ENCODE data around the gene DDX54.
"Not testable (repeated sequence)": the region's sequence is repeated elsewhere in the genome, so short reads cannot be mapped to it uniquely, and the experiment has no call there.

DDX54 gene

DNA sequence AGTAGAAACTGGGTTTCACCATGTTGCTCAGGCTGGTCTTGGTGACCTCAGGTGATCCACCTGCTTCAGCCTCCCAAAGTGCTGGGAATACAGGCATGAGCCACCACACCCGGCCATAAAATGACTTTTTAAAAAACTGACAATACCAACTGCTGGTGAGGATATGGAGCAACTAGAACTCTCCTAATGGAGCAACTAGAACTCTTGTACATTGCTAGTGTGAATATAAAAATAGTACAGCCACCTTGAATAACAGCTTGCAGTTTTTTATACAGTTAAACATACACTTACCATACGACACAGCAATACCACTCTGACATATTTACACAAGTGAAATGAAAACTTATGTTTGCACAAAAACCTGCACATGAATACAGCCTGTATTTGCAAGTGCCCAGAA lies 38.3 kb downstream of the DDX54 start:
- peaks cover 12% of the 10 kb centered on the region for H3K27me3 ChIP-seq (ENCODE audit: insufficient read depth, low read length)
- 0 out of 2 replicates have a peak, but pooled peaks cover 4% of the 10 kb centered on the region for H3K9me3 ChIP-seq (ENCODE audit: insufficient read depth, low read depth, low read length)
- no peak overlapping the region for H3K9ac ChIP-seq (ENCODE audit: low read depth, low read length)
- no peak overlapping the region for H3K27ac ChIP-seq (ENCODE audit: low read depth, low read length)
- peaks cover 10% of the 10 kb centered on the region; the same call in 1 of the 2 replicates for H3K4me1 ChIP-seq (ENCODE audit: insufficient read depth, low read length)
- no peaks in the 10 kb centered on the region for H3K36me3 ChIP-seq (ENCODE audit: insufficient read depth, low read length)
- WGBS: 86% methylated on average over 2 of the region's 2 CpGs
- H3K4me3 ChIP-seq (ENCODE audit: low read length): no peak overlapping the region

DNA sequence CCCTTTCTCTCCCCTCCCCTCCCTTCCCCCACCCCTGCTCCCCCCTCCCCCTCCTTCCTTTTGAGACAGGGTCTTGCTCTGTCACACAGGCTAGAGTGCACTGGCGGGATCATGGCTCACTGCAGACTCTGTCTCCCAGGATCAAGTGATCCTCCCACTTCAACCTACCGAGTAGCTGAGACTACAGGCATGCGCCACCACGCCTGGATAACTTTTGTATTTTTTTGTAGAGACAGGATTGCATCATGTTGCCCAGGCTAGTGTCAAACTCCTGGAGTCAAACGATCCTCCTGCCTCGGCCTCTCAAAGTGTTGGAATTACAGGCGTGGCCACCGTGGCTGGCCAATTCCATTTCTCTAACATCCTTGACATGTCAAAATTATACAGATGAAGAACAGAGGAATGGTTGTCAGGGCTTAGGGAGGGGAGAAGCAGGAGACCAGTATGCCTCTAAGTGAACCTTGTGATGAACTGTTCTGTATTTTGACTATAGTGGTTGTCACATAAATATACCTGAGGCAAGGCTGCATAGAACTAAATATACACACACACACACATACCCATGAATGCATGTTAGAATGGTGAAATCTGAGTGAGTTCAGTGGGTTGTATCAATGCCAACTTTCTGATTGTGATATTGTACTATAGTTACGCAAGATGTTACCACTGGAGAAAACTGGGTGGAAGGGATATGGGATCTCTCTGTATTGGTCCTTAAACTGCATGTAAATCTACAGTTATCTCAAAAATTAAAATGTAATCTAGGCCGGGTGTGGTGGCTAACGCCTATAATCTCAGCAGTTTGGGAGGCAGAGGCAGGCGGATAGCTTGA lies 39.3 kb downstream of the DDX54 start:
- WGBS: 83% methylated on average over 12 of the region's 12 CpGs
- Histone ChIP-seq H3K27me3 (ENCODE audit: insufficient read depth, low read length) (peaks cover 6% of the 10 kb centered on the region; the same call in 1 of the 2 replicates), H3K9ac (ENCODE audit: low read depth, low read length) (no peak overlapping the region), H3K4me1 (ENCODE audit: insufficient read depth, low read length) (peaks cover 10% of the 10 kb centered on the region; the same call in 1 of the 2 replicates), H3K36me3 (ENCODE audit: insufficient read depth, low read length) (no peaks in the 10 kb centered on the region), H3K27ac (ENCODE audit: low read depth, low read length) (no peak overlapping the region), H3K4me3 (ENCODE audit: low read length) (no peak overlapping the region), H3K9me3 (ENCODE audit: insufficient read depth, low read depth, low read length) (0 out of 2 replicates have a peak, but pooled peaks cover 4% of the 10 kb centered on the region)

DNA sequence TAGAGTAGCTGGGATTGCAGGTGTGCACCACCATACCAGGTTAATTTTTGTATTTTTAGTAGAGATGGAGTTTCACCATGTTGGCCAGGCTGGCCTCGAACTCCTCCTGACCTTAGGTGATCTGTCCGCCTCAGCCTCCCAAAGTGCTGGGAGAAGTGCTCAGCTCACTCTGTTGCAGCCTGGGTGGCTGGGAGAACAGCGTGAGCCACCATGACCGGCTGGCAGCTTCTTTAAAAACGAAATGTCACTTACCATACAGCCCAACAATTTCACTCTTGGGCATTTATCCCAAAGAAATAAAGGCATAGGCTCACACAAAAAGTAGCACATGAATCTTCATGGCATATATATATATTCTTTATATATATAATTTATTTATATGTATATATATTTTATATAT lies 40.5 kb downstream of the DDX54 start:
- H3K4me3 ChIP-seq (ENCODE audit: low read length): no peak overlapping the region
- no peak overlapping the region for H3K27ac ChIP-seq (ENCODE audit: low read depth, low read length)
- H3K4me1 ChIP-seq (ENCODE audit: insufficient read depth, low read length): peaks cover 6% of the 10 kb centered on the region; the same call in 1 of the 2 replicates
- 0 out of 2 replicates have a peak, but pooled peaks cover 4% of the 10 kb centered on the region for H3K9me3 ChIP-seq (ENCODE audit: insufficient read depth, low read depth, low read length)
- H3K9ac ChIP-seq (ENCODE audit: low read depth, low read length): no peak overlapping the region
- WGBS: 89% methylated on average over 5 of the region's 5 CpGs
- 0 out of 2 replicates have a peak, but pooled peaks cover under 1% of the 10 kb centered on the region for H3K27me3 ChIP-seq (ENCODE audit: insufficient read depth, low read length)
- H3K36me3 ChIP-seq (ENCODE audit: insufficient read depth, low read length): no peaks in the 10 kb centered on the region

DNA sequence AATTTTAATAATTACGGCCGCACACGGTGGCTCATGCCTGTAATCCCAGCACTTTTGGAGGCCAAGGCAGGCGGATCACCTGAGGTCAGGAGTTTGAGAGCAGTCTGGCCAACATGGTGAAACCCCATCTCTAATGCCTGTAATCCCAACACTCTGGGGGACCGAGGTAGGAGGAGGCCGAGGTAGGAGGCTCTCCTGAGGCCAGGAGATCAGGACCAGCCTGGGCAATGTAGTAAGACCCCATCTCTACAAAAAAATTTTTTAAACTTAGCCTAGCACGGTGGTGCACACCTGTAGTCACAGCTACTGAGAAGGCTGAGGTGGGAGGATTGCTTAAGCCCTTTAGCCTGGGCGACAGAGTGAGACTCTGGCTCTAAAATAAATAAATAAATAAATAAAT lies 41.3 kb downstream of the DDX54 start:
- Histone ChIP-seq H3K9ac (ENCODE audit: low read depth, low read length) (no peak overlapping the region), H3K27me3 (ENCODE audit: insufficient read depth, low read length) (no peaks in the 10 kb centered on the region), H3K9me3 (ENCODE audit: insufficient read depth, low read depth, low read length) (0 out of 2 replicates have a peak, but pooled peaks cover 4% of the 10 kb centered on the region), H3K36me3 (ENCODE audit: insufficient read depth, low read length) (no peaks in the 10 kb centered on the region), H3K4me1 (ENCODE audit: insufficient read depth, low read length) (no peaks in the 10 kb centered on the region), H3K4me3 (ENCODE audit: low read length) (no peak overlapping the region), H3K27ac (ENCODE audit: low read depth, low read length) (no peak overlapping the region)
- 97% methylated on average over 7 of the region's 8 CpGs for WGBS

GRCh38 chr12:113142886-113143332 lies 42.4 kb downstream of the DDX54 start:
- 87% methylated on average over 4 of the region's 5 CpGs for WGBS

DNA sequence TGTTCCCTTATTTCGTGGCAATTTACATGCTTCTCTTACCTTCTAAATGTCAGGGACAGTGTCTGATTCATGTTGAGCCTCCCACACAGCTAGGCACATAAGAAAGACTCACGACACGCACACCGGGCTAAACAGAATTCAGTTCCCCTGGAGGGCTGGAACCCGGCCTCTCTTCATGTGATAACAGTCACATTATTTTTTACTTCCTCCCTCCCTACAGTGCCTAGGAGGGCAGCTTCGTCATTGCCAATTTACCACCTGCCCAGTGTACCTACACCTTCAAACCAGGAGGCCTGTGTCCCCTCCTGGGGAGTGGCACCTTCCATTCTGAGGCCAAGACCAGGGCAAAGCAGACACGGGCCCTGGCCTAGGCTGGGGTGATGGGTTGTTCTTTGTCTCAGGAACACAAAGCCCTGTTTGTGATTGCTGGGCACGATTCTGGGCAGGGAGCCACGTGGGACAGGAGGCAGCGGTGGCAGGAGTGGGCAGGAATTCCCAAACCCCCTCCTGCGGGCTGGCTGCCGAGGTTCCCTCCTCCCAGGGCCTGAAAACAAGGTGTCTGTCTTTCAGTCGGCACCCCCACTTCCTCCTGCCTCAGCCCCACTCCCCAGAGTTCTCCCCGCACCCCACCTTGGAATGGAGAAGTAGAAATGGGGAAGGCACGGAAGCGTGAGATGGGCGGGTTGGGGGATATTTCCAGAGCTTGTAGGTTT lies 42.9 kb downstream of the DDX54 start:
- Histone ChIP-seq H3K9ac (ENCODE audit: low read depth, low read length) (no peak overlapping the region), H3K27me3 (ENCODE audit: insufficient read depth, low read length) (no peaks in the 10 kb centered on the region), H3K4me1 (ENCODE audit: insufficient read depth, low read length) (no peaks in the 10 kb centered on the region), H3K27ac (ENCODE audit: low read depth, low read length) (no peak overlapping the region), H3K4me3 (ENCODE audit: low read length) (no peak overlapping the region), H3K36me3 (ENCODE audit: insufficient read depth, low read length) (no peaks in the 10 kb centered on the region), H3K9me3 (ENCODE audit: insufficient read depth, low read depth, low read length) (0 out of 2 replicates have a peak, but pooled peaks cover 3% of the 10 kb centered on the region)
- 86% methylated on average over 17 of the region's 17 CpGs for WGBS

More at GRCh38 chr12:113142886-113143332, 42.4 kb downstream of the DDX54 start:
- H3K9ac ChIP-seq (ENCODE audit: low read depth, low read length): no peak overlapping the region
- H3K4me1 ChIP-seq (ENCODE audit: insufficient read depth, low read length): no peaks in the 10 kb centered on the region
- H3K9me3 ChIP-seq (ENCODE audit: insufficient read depth, low read depth, low read length): 0 out of 2 replicates have a peak, but pooled peaks cover 4% of the 10 kb centered on the region
- no peaks in the 10 kb centered on the region for H3K36me3 ChIP-seq (ENCODE audit: insufficient read depth, low read length)
- H3K4me3 ChIP-seq (ENCODE audit: low read length): no peak overlapping the region
- H3K27me3 ChIP-seq (ENCODE audit: insufficient read depth, low read length): no peaks in the 10 kb centered on the region
- H3K27ac ChIP-seq (ENCODE audit: low read depth, low read length): no peak overlapping the region

DNA sequence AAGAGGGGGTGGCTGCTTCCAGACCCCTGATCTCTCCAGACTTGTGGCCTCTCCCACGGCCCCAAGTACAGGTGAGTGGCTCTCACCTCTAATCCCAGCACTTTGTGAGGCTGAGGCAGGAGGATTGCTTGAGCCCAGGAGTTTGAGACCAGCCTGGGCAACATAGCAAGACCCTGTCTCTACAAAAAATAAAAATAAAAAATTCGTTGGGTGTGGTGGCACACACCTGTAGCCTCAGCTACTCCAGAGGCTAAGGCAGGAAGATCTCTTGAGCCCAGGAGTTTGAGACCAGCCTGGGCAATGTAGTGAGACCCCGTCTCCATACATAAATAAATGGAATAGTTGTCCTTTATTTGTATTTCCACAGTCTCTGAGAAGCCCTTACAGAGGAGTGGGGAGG lies 43.6 kb downstream of the DDX54 start:
- H3K4me3 ChIP-seq (ENCODE audit: low read length); H3K27me3 ChIP-seq (ENCODE audit: insufficient read depth, low read length); H3K4me1 ChIP-seq (ENCODE audit: insufficient read depth, low read length); H3K9ac ChIP-seq (ENCODE audit: low read depth, low read length); H3K9me3 ChIP-seq (ENCODE audit: insufficient read depth, low read depth, low read length); H3K36me3 ChIP-seq (ENCODE audit: insufficient read depth, low read length); H3K27ac ChIP-seq (ENCODE audit: low read depth, low read length): not testable (repeated sequence)
- 95% methylated on average over 3 of the region's 3 CpGs for WGBS

DNA sequence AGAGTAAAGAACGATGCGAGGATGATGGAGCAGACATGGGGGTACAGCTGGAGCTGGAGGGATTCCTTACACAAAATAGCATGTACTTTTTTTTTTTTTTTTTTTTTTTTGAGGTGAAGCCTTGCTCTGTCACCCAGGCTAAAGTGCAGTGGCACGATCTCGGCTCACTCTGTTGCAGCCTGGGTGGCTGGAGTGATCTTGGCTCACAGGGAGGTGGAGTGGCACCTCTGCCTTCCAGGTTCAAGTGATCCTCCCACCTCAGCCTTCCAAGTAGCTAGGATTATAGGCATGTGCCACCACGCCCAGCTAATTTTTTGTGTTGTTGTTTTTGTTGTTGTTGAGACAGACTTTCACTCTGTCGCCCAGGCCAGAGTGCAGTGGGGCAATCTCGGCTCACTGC lies 44.6 kb downstream of the DDX54 start:
- WGBS: 90% methylated on average over 5 of the region's 7 CpGs
- H3K27me3 ChIP-seq (ENCODE audit: insufficient read depth, low read length): peaks cover 8% of the 10 kb centered on the region

DNA sequence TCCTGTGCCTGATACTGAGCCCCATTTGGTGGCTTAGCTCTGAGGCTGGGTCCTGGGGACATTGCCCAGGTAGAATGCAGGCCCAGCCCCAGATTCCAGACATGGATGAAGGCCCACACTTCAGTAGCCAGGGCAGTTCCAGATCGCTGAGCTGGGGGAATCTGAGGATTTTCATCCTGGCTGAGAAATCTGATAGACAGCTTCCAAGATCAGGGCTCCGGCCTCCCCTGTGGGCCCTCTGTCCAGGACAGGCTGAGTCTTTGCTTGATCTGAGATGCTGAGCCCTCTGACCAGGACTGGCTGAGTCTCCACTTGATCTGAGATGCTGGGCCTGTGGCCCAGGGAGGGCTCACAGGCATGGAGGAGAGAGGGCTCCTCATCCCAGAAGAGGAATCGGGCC lies 46.5 kb downstream of the DDX54 start:
- H3K36me3 ChIP-seq (ENCODE audit: insufficient read depth, low read length): no peaks in the 10 kb centered on the region
- WGBS: 92% methylated on average over 3 of the region's 3 CpGs
- H3K9ac ChIP-seq (ENCODE audit: low read depth, low read length): no peak overlapping the region
- no peak overlapping the region for H3K4me3 ChIP-seq (ENCODE audit: low read length)
- no peaks in the 10 kb centered on the region for H3K9me3 ChIP-seq (ENCODE audit: insufficient read depth, low read depth, low read length)
- peaks cover 24% of the 10 kb centered on the region for H3K27me3 ChIP-seq (ENCODE audit: insufficient read depth, low read length)
- H3K27ac ChIP-seq (ENCODE audit: low read depth, low read length): no peak overlapping the region
- peaks cover 5% of the 10 kb centered on the region; the same call in 1 of the 2 replicates for H3K4me1 ChIP-seq (ENCODE audit: insufficient read depth, low read length)

More for the DNA sequence above, 44.6 kb downstream of the DDX54 start:
- Histone ChIP-seq H3K4me3 (ENCODE audit: low read length) (no peak overlapping the region), H3K9ac (ENCODE audit: low read depth, low read length) (no peak overlapping the region), H3K27ac (ENCODE audit: low read depth, low read length) (no peak overlapping the region), H3K4me1 (ENCODE audit: insufficient read depth, low read length) (peaks cover 5% of the 10 kb centered on the region; the same call in 1 of the 2 replicates), H3K36me3 (ENCODE audit: insufficient read depth, low read length) (no peaks in the 10 kb centered on the region), H3K9me3 (ENCODE audit: insufficient read depth, low read depth, low read length) (no peaks in the 10 kb centered on the region)

- Histone ChIP-seq H3K4me3 (ENCODE audit: low read length) (no peak overlapping the region), H3K4me1 (ENCODE audit: insufficient read depth, low read length) (peaks cover 5% of the 10 kb centered on the region; the same call in 1 of the 2 replicates), H3K9me3 (ENCODE audit: insufficient read depth, low read depth, low read length) (no peaks in the 10 kb centered on the region), H3K27ac (ENCODE audit: low read depth, low read length) (no peak overlapping the region), H3K9ac (ENCODE audit: low read depth, low read length) (no peak overlapping the region), H3K27me3 (ENCODE audit: insufficient read depth, low read length) (peaks cover 24% of the 10 kb centered on the region), H3K36me3 (ENCODE audit: insufficient read depth, low read length) (no peaks in the 10 kb centered on the region)
- WGBS: 90% methylated on average over 12 of the region's 12 CpGs
Observed at GRCh38 chr12:113137861-113138783, 47.2 kb downstream of the DDX54 start.
